ENCODE data around the gene C2CD4C.
"Not testable (repeated sequence)": the region's sequence is repeated elsewhere in the genome, so short reads cannot be mapped to it uniquely, and the experiment has no call there.

C2CD4C gene

GRCh38 chr19:362154-362553 lies 46.8 kb downstream of the C2CD4C start:
- no peaks in the 10 kb centered on the region for H3K79me2 ChIP-seq (ENCODE audit: insufficient read depth, low read length)
- no peak overlapping the region for H3K9ac ChIP-seq (ENCODE audit: low read length)
- H3K27ac ChIP-seq (ENCODE audit: low read depth, low read length, poor library complexity, severe bottlenecking) = no peak overlapping the region
- no peak for TF ChIP-seq EZH2 (IDR thresholded peaks at IDR 0.05; ENCODE audit: borderline replicate concordance, low read length)
- TF ChIP-seq, protein P1, sequence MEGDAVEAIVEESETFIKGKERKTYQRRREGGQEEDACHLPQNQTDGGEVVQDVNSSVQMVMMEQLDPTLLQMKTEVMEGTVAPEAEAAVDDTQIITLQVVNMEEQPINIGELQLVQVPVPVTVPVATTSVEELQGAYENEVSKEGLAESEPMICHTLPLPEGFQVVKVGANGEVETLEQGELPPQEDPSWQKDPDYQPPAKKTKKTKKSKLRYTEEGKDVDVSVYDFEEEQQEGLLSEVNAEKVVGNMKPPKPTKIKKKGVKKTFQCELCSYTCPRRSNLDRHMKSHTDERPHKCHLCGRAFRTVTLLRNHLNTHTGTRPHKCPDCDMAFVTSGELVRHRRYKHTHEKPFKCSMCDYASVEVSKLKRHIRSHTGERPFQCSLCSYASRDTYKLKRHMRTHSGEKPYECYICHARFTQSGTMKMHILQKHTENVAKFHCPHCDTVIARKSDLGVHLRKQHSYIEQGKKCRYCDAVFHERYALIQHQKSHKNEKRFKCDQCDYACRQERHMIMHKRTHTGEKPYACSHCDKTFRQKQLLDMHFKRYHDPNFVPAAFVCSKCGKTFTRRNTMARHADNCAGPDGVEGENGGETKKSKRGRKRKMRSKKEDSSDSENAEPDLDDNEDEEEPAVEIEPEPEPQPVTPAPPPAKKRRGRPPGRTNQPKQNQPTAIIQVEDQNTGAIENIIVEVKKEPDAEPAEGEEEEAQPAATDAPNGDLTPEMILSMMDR (IDR thresholded peaks at IDR 0.05; ENCODE audit: low read length) = no peak
- no peaks in the 10 kb centered on the region for H3K4me1 ChIP-seq (ENCODE audit: insufficient read depth, low read length, severe bottlenecking)
- no peak overlapping the region for H3K4me3 ChIP-seq (ENCODE audit: low read depth, low read length, poor library complexity, severe bottlenecking)
- no peaks in the 10 kb centered on the region for H3K9me3 ChIP-seq (ENCODE audit: low read length)
- H3K9me2 ChIP-seq (ENCODE audit: low read depth, low read length) = no peaks in the 10 kb centered on the region
- H4K20me1 ChIP-seq (ENCODE audit: insufficient read depth, low read length) = no peaks in the 10 kb centered on the region
- H2AFZ ChIP-seq (ENCODE audit: low read length) = no peak overlapping the region
- no peaks in the 10 kb centered on the region for H3K36me3 ChIP-seq (ENCODE audit: insufficient read depth, low read length)
- H3K27me3 ChIP-seq (ENCODE audit: insufficient read depth, low read length) = no peaks in the 10 kb centered on the region; the same call in 1 of the 2 replicates
- no peaks in the 10 kb centered on the region for H3F3A ChIP-seq (ENCODE audit: insufficient read depth, low read length)
- H3K4me2 ChIP-seq (ENCODE audit: low read length) = no peak overlapping the region

DNA sequence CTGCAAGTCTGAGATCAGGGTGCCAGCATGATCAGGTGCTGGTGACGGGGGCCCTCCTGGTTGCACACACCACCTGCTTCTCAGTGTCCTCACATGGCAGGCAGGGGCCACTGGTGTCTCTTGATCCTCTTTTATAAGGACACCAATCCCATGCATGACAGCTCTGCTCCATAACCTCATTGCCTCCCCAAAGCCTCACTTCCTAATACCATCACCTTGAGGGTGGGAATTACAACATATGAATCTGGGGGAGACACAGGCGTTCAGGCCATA lies 49.4 kb downstream of the C2CD4C start:
- H4K20me1 ChIP-seq (ENCODE audit: insufficient read depth, low read length) = no peaks in the 10 kb centered on the region
- no peaks in the 10 kb centered on the region for H3K9me2 ChIP-seq (ENCODE audit: low read depth, low read length)
- no peaks in the 10 kb centered on the region for H3K36me3 ChIP-seq (ENCODE audit: insufficient read depth, low read length)
- H3K9me3 ChIP-seq (ENCODE audit: low read length) = no peaks in the 10 kb centered on the region; the same call in 1 of the 2 replicates
- H3K79me2 ChIP-seq (ENCODE audit: insufficient read depth, low read length) = no peaks in the 10 kb centered on the region
- no peak overlapping the region for H3K4me3 ChIP-seq (ENCODE audit: low read depth, low read length, poor library complexity, severe bottlenecking)
- TF ChIP-seq, protein P1 (IDR thresholded peaks at IDR 0.05; ENCODE audit: low read length) = no peak
- no peak for TF ChIP-seq EZH2 (IDR thresholded peaks at IDR 0.05; ENCODE audit: borderline replicate concordance, low read length)
- no peak overlapping the region for H3K9ac ChIP-seq (ENCODE audit: low read length)
- no peaks in the 10 kb centered on the region for H3K4me1 ChIP-seq (ENCODE audit: insufficient read depth, low read length, severe bottlenecking)
- no peak overlapping the region for H2AFZ ChIP-seq (ENCODE audit: low read length)
- H3K4me2 ChIP-seq (ENCODE audit: low read length) = no peak overlapping the region
- H3K27ac ChIP-seq (ENCODE audit: low read depth, low read length, poor library complexity, severe bottlenecking) = no peak overlapping the region
- no peaks in the 10 kb centered on the region for H3K27me3 ChIP-seq (ENCODE audit: insufficient read depth, low read length)
- no peaks in the 10 kb centered on the region for H3F3A ChIP-seq (ENCODE audit: insufficient read depth, low read length)

GRCh38 chr19:355536-355935 lies 53.4 kb downstream of the C2CD4C start:
- H3K4me2 ChIP-seq (ENCODE audit: low read length); H3K27ac ChIP-seq (ENCODE audit: low read depth, low read length, poor library complexity, severe bottlenecking); H3K9me3 ChIP-seq (ENCODE audit: low read length); H3K27me3 ChIP-seq (ENCODE audit: insufficient read depth, low read length); H3K4me3 ChIP-seq (ENCODE audit: low read depth, low read length, poor library complexity, severe bottlenecking); H3K9me2 ChIP-seq (ENCODE audit: low read depth, low read length); H3F3A ChIP-seq (ENCODE audit: insufficient read depth, low read length); H2AFZ ChIP-seq (ENCODE audit: low read length); H3K36me3 ChIP-seq (ENCODE audit: insufficient read depth, low read length); H3K4me1 ChIP-seq (ENCODE audit: insufficient read depth, low read length, severe bottlenecking); H3K79me2 ChIP-seq (ENCODE audit: insufficient read depth, low read length); H3K9ac ChIP-seq (ENCODE audit: low read length); H4K20me1 ChIP-seq (ENCODE audit: insufficient read depth, low read length): not testable (repeated sequence)

Measured in OCI-LY1 (cell line).